ENCODE measurements around the gene CRYBG3.

DNA sequence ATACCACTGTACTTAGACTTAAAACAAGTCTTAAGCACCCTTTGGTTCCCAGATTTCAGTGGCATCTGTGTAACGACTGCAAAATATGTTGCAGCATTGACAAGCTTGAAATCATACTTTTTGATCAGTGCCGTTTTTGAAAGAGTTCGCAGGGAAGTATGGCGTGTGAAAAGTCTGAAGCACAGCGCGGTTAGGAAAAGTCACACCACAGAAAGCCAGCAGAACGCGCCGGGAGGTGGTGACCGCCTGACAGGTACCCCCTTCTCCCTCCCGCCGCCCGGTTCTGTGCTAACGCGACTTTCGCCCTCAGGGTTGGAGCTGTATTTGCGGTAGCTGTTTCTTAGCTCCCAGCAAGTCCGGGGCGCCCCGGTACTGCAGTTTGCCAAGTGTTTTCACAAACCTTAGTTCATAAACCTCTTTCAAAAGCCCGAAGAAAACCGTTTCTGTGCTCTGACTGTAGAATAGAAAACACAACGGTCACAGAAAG, 481 bp upstream of the CRYBG3 start:
- TF ChIP-seq POLR2A (IDR thresholded peaks at IDR 0.05) (no peak), EP300 (IDR thresholded peaks at IDR 0.05) (no peak)
- TF ChIP-seq, protein P1, sequence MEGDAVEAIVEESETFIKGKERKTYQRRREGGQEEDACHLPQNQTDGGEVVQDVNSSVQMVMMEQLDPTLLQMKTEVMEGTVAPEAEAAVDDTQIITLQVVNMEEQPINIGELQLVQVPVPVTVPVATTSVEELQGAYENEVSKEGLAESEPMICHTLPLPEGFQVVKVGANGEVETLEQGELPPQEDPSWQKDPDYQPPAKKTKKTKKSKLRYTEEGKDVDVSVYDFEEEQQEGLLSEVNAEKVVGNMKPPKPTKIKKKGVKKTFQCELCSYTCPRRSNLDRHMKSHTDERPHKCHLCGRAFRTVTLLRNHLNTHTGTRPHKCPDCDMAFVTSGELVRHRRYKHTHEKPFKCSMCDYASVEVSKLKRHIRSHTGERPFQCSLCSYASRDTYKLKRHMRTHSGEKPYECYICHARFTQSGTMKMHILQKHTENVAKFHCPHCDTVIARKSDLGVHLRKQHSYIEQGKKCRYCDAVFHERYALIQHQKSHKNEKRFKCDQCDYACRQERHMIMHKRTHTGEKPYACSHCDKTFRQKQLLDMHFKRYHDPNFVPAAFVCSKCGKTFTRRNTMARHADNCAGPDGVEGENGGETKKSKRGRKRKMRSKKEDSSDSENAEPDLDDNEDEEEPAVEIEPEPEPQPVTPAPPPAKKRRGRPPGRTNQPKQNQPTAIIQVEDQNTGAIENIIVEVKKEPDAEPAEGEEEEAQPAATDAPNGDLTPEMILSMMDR (IDR thresholded peaks at IDR 0.05) = no peak

All from ovary (tissue), 3 donors.